OCI-LY1 (cell line): ENCODE measurements around the gene PSKH1.

Experiments used
- H2AFZ ChIP-seq: fragments of 200-600 bp; sonication (generic), shearing (Covaris generic); 2 replicates; pipeline ENCODE4 v1.6.0; 2014; ENCODE audit warnings: antibody characterized with exemption, mild to moderate bottlenecking, low read length
- H3F3A ChIP-seq: fragments of 200-600 bp; sonication (generic), shearing (Covaris generic); 2 replicates; pipeline ENCODE4 v1.6.0; 2014; ENCODE audit warnings: mild to moderate bottlenecking, antibody characterized with exemption, low read length, moderate library complexity; ENCODE audit not compliant: insufficient read depth
- H3K27ac ChIP-seq: fragments of 200-600 bp; sonication (generic); 2 replicates; pipeline ENCODE4 v1.5.1; 2014; ENCODE audit warnings: low read length, mixed run types, mild to moderate bottlenecking, low read depth; ENCODE audit not compliant: poor library complexity, severe bottlenecking
- H3K27me3 ChIP-seq: fragments of 200-600 bp; sonication (generic); 2 replicates; pipeline ENCODE4 v1.6.0; 2014; ENCODE audit warnings: antibody characterized with exemption, mild to moderate bottlenecking, low read length, moderate library complexity; ENCODE audit not compliant: insufficient read depth
- H3K36me3 ChIP-seq: fragments of 200-600 bp; sonication (generic); 2 replicates; pipeline ENCODE4 v1.6.1; 2014; ENCODE audit warnings: mild to moderate bottlenecking, antibody characterized with exemption, low read length, moderate library complexity, mixed read lengths; ENCODE audit not compliant: insufficient read depth
- H3K4me1 ChIP-seq: fragments of 200-600 bp; sonication (generic); 2 replicates; pipeline ENCODE4 v1.5.1; 2014; ENCODE audit warnings: mild to moderate bottlenecking, low read length, moderate library complexity; ENCODE audit not compliant: insufficient read depth, severe bottlenecking
- H3K4me2 ChIP-seq: fragments of 200-600 bp; sonication (generic), shearing (Covaris generic); 2 replicates; pipeline ENCODE4 v1.6.1; 2014; ENCODE audit warnings: low read length
- H3K4me3 ChIP-seq: fragments of 200-600 bp; sonication (generic); 2 replicates; pipeline ENCODE4 v1.5.1; 2014; ENCODE audit warnings: low read length, low read depth, mild to moderate bottlenecking, mixed read lengths; ENCODE audit not compliant: poor library complexity, severe bottlenecking
- H3K79me2 ChIP-seq: fragments of 200-600 bp; shearing (Covaris generic); 2 replicates; pipeline ENCODE4 v1.6.1; 2016; ENCODE audit warnings: mixed run types, low read length, mixed read lengths; ENCODE audit not compliant: insufficient read depth
- H3K9ac ChIP-seq: fragments of 200-600 bp; sonication (generic), shearing (Covaris generic); 2 replicates; pipeline ENCODE4 v1.6.1; 2014; ENCODE audit warnings: mild to moderate bottlenecking, low read length, mixed read lengths
- H3K9me2 ChIP-seq: fragments of 200-600 bp; sonication (generic), shearing (Covaris generic); 2 replicates; pipeline ENCODE4 v1.6.1; 2014; ENCODE audit warnings: low read depth, mild to moderate bottlenecking, low read length, mixed read lengths
- H3K9me3 ChIP-seq: fragments of 200-600 bp; shearing (Covaris generic); 2 replicates; pipeline ENCODE4 v1.6.1; 2014; ENCODE audit warnings: low read length, mixed read lengths
- H4K20me1 ChIP-seq: fragments of 200-600 bp; sonication (generic), shearing (Covaris generic); 2 replicates; pipeline ENCODE4 v1.6.0; 2016; ENCODE audit warnings: mild to moderate bottlenecking, low read length; ENCODE audit not compliant: insufficient read depth
- EZH2 ChIP-seq: fragments of 200-600 bp; sonication (generic), shearing (Covaris generic); IDR thresholded peaks from 2 replicates; pipeline ENCODE4 v1.8.0; 2017; ENCODE audit warnings: borderline replicate concordance, mixed run types, mild to moderate bottlenecking, antibody characterized with exemption, low read length, moderate library complexity, mixed read lengths
- TF ChIP-seq, protein P1 (sequence below): fragments of 200-600 bp; sonication (generic), shearing (Covaris generic); IDR thresholded peaks from 2 replicates; pipeline ENCODE4 v1.5.1; 2017; ENCODE audit warnings: mild to moderate bottlenecking, antibody characterized with exemption, low read length, moderate library complexity, mixed read lengths

The PSKH1 gene

DNA sequence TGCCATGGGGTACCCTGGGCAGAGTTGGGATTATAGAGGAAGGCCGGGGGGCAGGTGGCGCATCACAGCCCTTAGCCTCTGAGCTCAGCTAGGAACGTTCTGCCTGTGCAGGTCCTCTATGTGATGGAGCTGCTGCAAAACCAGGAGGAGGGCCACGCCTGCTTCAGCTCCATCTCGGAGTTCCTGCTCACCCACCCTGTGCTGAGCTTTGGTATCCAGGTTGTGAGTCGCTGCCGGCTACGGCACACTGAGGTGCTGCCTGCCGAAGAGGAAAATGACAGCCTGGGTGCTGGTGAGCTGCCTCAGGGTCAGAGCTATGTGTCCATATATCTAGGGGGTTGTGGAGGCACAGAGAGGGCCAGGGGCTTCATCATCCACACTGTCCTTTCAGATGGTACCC lies 14.2 kb upstream of the PSKH1 start:
- Histone ChIP-seq H3F3A (no peaks in the 10 kb centered on the region), H3K27ac (no peak overlapping the region), H3K9ac (no peak overlapping the region), H3K79me2 (peaks cover 19% of the 10 kb centered on the region), H3K4me3 (no peak overlapping the region), H3K27me3 (no peaks in the 10 kb centered on the region), H2AFZ (no peak overlapping the region), H3K9me2 (no peaks in the 10 kb centered on the region), H4K20me1 (no peaks in the 10 kb centered on the region), H3K4me2 (no peak overlapping the region), H3K4me1 (peaks cover 13% of the 10 kb centered on the region), H3K36me3 (peaks cover 81% of the 10 kb centered on the region), H3K9me3 (no peaks in the 10 kb centered on the region)
- TF ChIP-seq, protein P1, sequence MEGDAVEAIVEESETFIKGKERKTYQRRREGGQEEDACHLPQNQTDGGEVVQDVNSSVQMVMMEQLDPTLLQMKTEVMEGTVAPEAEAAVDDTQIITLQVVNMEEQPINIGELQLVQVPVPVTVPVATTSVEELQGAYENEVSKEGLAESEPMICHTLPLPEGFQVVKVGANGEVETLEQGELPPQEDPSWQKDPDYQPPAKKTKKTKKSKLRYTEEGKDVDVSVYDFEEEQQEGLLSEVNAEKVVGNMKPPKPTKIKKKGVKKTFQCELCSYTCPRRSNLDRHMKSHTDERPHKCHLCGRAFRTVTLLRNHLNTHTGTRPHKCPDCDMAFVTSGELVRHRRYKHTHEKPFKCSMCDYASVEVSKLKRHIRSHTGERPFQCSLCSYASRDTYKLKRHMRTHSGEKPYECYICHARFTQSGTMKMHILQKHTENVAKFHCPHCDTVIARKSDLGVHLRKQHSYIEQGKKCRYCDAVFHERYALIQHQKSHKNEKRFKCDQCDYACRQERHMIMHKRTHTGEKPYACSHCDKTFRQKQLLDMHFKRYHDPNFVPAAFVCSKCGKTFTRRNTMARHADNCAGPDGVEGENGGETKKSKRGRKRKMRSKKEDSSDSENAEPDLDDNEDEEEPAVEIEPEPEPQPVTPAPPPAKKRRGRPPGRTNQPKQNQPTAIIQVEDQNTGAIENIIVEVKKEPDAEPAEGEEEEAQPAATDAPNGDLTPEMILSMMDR = no peak
- TF ChIP-seq EZH2 = no peak

DNA sequence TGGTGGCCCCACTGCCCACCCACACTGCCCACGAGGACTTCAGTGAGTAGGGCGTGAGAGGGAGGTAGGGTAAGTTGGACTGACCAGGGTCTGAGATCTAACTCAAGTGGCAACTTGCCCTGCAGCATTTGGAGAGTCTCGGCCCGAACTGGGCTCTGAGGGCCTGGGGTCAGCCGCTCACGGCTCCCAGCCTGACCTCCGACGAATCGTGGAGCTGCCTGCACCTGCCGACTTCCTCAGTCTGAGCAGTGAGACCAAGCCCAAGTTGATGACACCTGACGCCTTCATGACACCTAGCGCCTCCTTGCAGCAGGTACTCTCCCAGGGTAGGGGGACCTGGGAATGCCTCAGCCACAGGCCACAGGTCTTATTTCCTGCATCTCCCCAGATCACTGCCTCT lies 13.6 kb upstream of the PSKH1 start:
- Histone ChIP-seq H3F3A (no peaks in the 10 kb centered on the region), H3K4me3 (no peak overlapping the region), H3K9ac (no peak overlapping the region), H3K9me2 (no peaks in the 10 kb centered on the region), H2AFZ (no peak overlapping the region), H3K9me3 (no peaks in the 10 kb centered on the region), H3K79me2 (peaks cover 12% of the 10 kb centered on the region; the same call in 1 of the 2 replicates), H4K20me1 (no peaks in the 10 kb centered on the region), H3K27me3 (no peaks in the 10 kb centered on the region), H3K4me2 (no peak overlapping the region), H3K36me3 (peaks cover 87% of the 10 kb centered on the region), H3K27ac (no peak overlapping the region), H3K4me1 (peaks cover 7% of the 10 kb centered on the region)
- TF ChIP-seq, protein P1 = no peak
- TF ChIP-seq EZH2 = no peak

DNA sequence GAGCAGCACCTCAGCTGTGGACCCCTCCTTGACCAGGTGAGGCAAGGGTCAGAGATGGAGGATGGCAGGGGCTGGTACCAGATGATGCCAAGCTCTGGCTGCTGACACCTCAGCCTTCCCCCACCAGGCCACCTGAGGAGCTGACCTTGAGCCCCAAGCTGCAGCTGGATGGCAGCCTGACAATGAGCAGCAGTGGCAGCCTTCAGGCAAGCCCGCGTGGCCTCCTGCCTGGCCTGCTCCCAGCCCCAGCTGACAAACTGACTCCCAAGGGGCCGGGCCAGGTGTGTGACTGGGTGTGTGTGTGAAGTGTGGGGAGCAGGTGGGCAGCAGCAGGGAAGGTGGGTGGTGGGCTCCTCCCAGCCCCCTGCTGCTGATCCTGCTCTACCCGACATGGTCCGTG lies 13.1 kb upstream of the PSKH1 start:
- H3K9me3 ChIP-seq = no peaks in the 10 kb centered on the region
- H3K9ac ChIP-seq = no peak overlapping the region
- TF ChIP-seq, protein P1 = no peak
- TF ChIP-seq EZH2 = no peak
- H3K4me3 ChIP-seq = no peak overlapping the region
- no peaks in the 10 kb centered on the region for H3K27me3 ChIP-seq
- no peaks in the 10 kb centered on the region for H4K20me1 ChIP-seq
- no peaks in the 10 kb centered on the region for H3K9me2 ChIP-seq
- peaks cover 8% of the 10 kb centered on the region; the same call in 1 of the 2 replicates for H3K79me2 ChIP-seq
- no peak overlapping the region for H2AFZ ChIP-seq
- H3F3A ChIP-seq = no peaks in the 10 kb centered on the region
- no peak overlapping the region for H3K27ac ChIP-seq
- H3K4me1 ChIP-seq = peaks cover 2% of the 10 kb centered on the region
- no peak overlapping the region for H3K4me2 ChIP-seq
- peaks cover 92% of the 10 kb centered on the region for H3K36me3 ChIP-seq
